Endometrial microvascular endothelial cells (primary cell): ENCODE data around the gene NCKAP5. TPM values are rescaled to one million over a fixed set of nuclear protein-coding genes. Genes with fewer than 3 reads are reported as not detected.

ENCODE experiments used
- in situ Hi-C: cut with HindIII; loops from 2 replicates; pipeline ENCODE4 v1.10.0; 2017; ENCODE audit warnings: low sequenced_read_pairs, low pct_unique_long_range_greater_than_20kb; ENCODE audit errors: inconsistent ontology term
- total RNA-seq: library from RNA; depleted of rRNA; stranded (reverse); fragments of >200 nt; gene quantifications from one replicate; pipeline ENCODE4 v1.2.3, GENCODE V29; 2015; ENCODE audit errors: inconsistent ontology term

NCKAP5 gene
- total RNA-seq, 1 donor from 2014 or later, result 0.84 TPM

- in situ Hi-C loops, result no loop called here
Measured at GRCh38 chr2:133331436-133331835, 236.8 kb downstream of the NCKAP5 start.

GRCh38 chr2:133326652-133327397 is 241.4 kb downstream of the NCKAP5 start:
- in situ Hi-C loops, result no loop called here

GRCh38 chr2:133324150-133324561 is 244.1 kb downstream of the NCKAP5 start:
- in situ Hi-C loops, result no loop called here

- in situ Hi-C loops, result no loop called here
Measured at GRCh38 chr2:133322909-133323308, 245.4 kb downstream of the NCKAP5 start.

GRCh38 chr2:133317178-133317577 is 251.1 kb downstream of the NCKAP5 start:
- in situ Hi-C loops, result no loop called here

DNA sequence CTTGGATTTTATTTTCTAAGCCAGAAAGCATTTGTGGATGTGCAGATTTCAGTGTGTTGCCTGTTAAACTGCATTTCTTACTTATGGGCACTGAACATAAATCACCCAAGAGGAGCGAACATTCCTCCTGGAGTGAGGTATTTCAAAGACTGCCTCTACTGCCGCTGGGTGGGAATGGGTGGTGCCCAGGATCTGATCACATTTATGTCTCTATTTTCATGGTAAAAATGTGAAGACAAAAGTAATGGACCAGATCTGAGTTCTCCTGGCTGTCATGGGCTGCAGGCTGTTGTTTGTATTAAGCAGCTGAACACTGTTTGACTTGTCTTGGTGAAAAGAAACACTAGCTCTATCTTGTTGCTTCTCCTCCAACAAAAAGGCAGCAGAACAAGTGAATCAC is 251.7 kb downstream of the NCKAP5 start:
- in situ Hi-C loops, result no loop called here

GRCh38 chr2:133315280-133315679 is 253.0 kb downstream of the NCKAP5 start:
- in situ Hi-C loops, result no loop called here

- in situ Hi-C loops, result no loop called here
Measured at GRCh38 chr2:133314795-133315194, 253.5 kb downstream of the NCKAP5 start.

GRCh38 chr2:133312038-133312729 is 256.1 kb downstream of the NCKAP5 start:
- in situ Hi-C loops, result no loop called here

GRCh38 chr2:133306236-133306635 is 262.0 kb downstream of the NCKAP5 start:
- in situ Hi-C loops, result no loop called here

GRCh38 chr2:133304344-133304743 is 263.9 kb downstream of the NCKAP5 start:
- in situ Hi-C loops, result no loop called here

- in situ Hi-C loops, result no loop called here
Measured at GRCh38 chr2:133303150-133303549, 265.1 kb downstream of the NCKAP5 start.

DNA sequence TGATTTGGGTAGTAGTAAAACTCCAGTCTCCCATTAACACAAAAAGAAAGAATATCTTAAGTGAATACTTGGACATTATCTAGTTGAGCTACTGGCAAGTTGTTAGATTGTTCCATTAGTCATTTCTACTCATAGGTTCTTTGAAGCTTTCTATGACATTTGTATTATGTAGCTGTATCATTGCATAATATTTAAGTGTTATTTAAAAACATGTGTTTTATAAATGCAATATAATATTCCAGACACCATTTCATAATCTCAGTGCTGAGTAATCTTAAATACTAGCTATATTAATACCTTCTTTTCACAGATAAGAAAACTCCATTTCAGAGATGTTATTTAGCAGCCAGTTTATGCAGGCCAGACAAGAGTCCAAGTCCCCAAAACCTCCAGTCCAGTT is 271.9 kb downstream of the NCKAP5 start:
- in situ Hi-C loops, result no loop called here

GRCh38 chr2:133293544-133294353 is 274.5 kb downstream of the NCKAP5 start:
- in situ Hi-C loops, result no loop called here

GRCh38 chr2:133292259-133292658 is 276.0 kb downstream of the NCKAP5 start:
- in situ Hi-C loops, result no loop called here

- in situ Hi-C loops, result no loop called here
Measured at GRCh38 chr2:133287709-133288108, 280.6 kb downstream of the NCKAP5 start.

DNA sequence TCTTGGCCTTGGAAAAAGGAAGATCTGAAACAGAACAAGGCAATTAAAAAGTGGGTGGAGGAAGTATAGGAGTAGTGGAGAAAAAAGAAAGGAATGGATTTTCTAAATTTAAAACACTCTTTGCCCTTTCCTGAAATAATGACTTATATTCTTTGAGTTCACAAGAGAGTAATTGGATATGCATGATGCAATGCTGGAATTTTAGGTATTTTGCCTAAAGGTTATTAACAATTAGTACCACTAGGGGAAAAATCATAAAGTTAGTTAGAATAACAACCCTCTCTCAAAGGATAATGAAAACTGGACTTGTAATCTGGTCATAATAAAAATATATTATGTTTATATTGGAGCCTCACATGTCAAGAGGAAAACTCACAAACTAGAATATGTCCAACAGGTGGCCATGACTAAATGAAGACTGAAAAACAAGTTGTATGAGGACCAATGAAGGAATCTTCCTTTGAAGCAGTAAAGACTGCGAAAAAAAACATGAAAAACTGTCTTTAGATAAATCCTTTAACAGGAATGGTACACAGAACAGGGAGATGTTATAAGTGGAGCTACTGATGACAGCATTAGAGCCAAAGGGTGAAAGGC is 281.8 kb downstream of the NCKAP5 start:
- in situ Hi-C loops, result no loop called here

- in situ Hi-C loops, result no loop called here
Measured at GRCh38 chr2:133273031-133273430, 295.2 kb downstream of the NCKAP5 start.

DNA sequence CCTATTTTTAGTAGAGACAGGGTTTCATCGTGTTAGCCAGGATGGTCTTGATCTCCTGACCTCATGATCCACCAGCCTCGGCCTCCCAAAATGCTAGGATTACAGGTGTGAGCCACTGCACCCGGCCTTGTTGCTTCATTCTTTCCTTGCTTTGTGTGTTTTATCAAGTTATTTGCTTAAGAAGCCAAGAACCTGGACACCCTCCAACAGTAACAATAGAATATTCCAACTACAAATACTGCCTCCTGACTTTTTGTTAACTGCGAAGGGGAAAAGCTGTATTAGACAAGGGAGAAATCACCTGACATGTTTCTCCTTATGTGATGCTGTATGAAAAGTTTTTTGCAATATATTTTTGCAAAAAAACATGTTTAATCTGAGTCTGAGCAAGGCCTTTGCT is 297.2 kb downstream of the NCKAP5 start:
- in situ Hi-C loops, result no loop called here
